H1 (cell line): ENCODE results near the gene ZNF738. TPM values are rescaled to one million over a fixed set of nuclear protein-coding genes. Genes with fewer than 3 reads are reported as not detected.

ENCODE experiments used
- CTCF ChIA-PET: fragments of 300-600 bp; sonication (Branson Sonifier 250); formaldehyde crosslinking; loops from one replicate; lab custom pipeline; 2021; ENCODE audit not compliant: partially characterized antibody; lab: Charles Lee
- POLR2A ChIA-PET: fragments of 300-600 bp; sonication (Branson Sonifier 250); formaldehyde crosslinking; loops from one replicate; lab custom pipeline; 2021; ENCODE audit warnings: inconsistent platforms; ENCODE audit not compliant: partially characterized antibody; lab: Charles Lee
- DNase-seq, 2 experiments: peaks; one replicate each; pipeline versions ENCODE4 v3.0.0 to v3.0.0-alpha.2; 2010 to 2022; ENCODE audit warnings: low spot score in 2 of 2, low read depth in 1 of 2, mixed read lengths in 1 of 2
- FAIRE-seq: peaks from 2 replicates; lab custom pipeline; 2011; peaks lifted over from hg19 to GRCh38; lab: Jason Lieb, UNC
- H2AFZ ChIP-seq: 2 replicates; pipeline ENCODE4 v1.8.1; 2012; ENCODE audit warnings: low read length, inconsistent platforms
- H2AK5ac ChIP-seq: 2 replicates; pipeline ENCODE4 v1.6.1; 2013; ENCODE audit warnings: low read depth, low read length
- H2BK120ac ChIP-seq: replicated peaks from 2 replicates; pipeline ENCODE3; 2013; ENCODE audit warnings: low read depth, low read length, inconsistent platforms
- H2BK12ac ChIP-seq: 2 replicates; pipeline ENCODE4 v1.6.1; 2013; ENCODE audit warnings: low read depth, low read length
- H2BK15ac ChIP-seq: 2 replicates; pipeline ENCODE4 v1.6.1; 2013; ENCODE audit warnings: low read length
- H2BK20ac ChIP-seq: 2 replicates; pipeline ENCODE4 v1.6.1; 2013; ENCODE audit warnings: low read length
- H2BK5ac ChIP-seq: 2 replicates; pipeline ENCODE4 v1.6.1; 2013; ENCODE audit warnings: low read depth, low read length
- H3K14ac ChIP-seq: 2 replicates; pipeline ENCODE4 v1.6.1; 2013; ENCODE audit warnings: inconsistent platforms; ENCODE audit not compliant: insufficient read length
- H3K18ac ChIP-seq: 2 replicates; pipeline ENCODE4 v1.6.1; 2013; ENCODE audit warnings: low read length; ENCODE audit errors: extremely low read depth
- H3K23ac ChIP-seq: 2 replicates; pipeline ENCODE4 v1.6.1; 2013; ENCODE audit warnings: inconsistent platforms; ENCODE audit not compliant: insufficient read length
- H3K23me2 ChIP-seq: 2 replicates; pipeline ENCODE4 v1.6.1; 2013; ENCODE audit warnings: low read depth, low read length
- H3K27ac ChIP-seq: 2 replicates; pipeline ENCODE4 v1.6.1; 2011; ENCODE audit warnings: low read depth, low read length, inconsistent platforms
- H3K27me3 ChIP-seq, 4 experiments: replicated peaks in 1 of 4; 1 replicate in 1 of 4; 2 replicates in 3 of 4; pipeline versions ENCODE4 v1.6.1 to v1.8.1; 2011 to 2013; ENCODE audit warnings: low read length in 3 of 4, mild to moderate bottlenecking in 3 of 4, inconsistent platforms in 2 of 4, mixed read lengths in 2 of 4, moderate library complexity in 1 of 4; ENCODE audit not compliant: control insufficient read depth in 3 of 4, insufficient read depth in 3 of 4; ENCODE audit errors: extremely low read depth in 1 of 4
- H3K36me3 ChIP-seq, 4 experiments: 2 replicates each; pipeline versions ENCODE4 v1.6.1 to v1.8.1; 2011 to 2013; ENCODE audit warnings: mild to moderate bottlenecking in 4 of 4, low read length in 3 of 4, moderate library complexity in 2 of 4, control low read depth in 1 of 4, inconsistent platforms in 1 of 4; ENCODE audit not compliant: insufficient read depth in 4 of 4, control insufficient read depth in 2 of 4
- H3K4ac ChIP-seq: replicated peaks from 2 replicates; pipeline ENCODE3; 2013; ENCODE audit warnings: low read length, low read depth, mixed read lengths, inconsistent platforms; ENCODE audit not compliant: insufficient read length
- H3K4me1 ChIP-seq, 4 experiments: replicated peaks in 1 of 4; 1 replicate in 1 of 4; 2 replicates in 3 of 4; pipeline versions ENCODE4 v1.6.1 to v1.8.1; 2011 to 2013; ENCODE audit warnings: low read length in 3 of 4, inconsistent platforms in 2 of 4, mixed read lengths in 1 of 4; ENCODE audit not compliant: insufficient read depth in 4 of 4, control insufficient read depth in 3 of 4
- H3K4me2 ChIP-seq, 2 experiments: 2 replicates each; pipeline versions ENCODE4 v1.6.1 to v1.8.1; 2011 to 2013; ENCODE audit warnings: low read depth in 2 of 2, low read length in 2 of 2, control low read depth in 1 of 2, inconsistent platforms in 1 of 2, mild to moderate bottlenecking in 1 of 2; ENCODE audit not compliant: insufficient read depth in 1 of 2
- H3K4me3 ChIP-seq, 4 experiments: fragments of 200-600, 300-600 bp in 1 of 4; sonication (generic), shearing (Covaris generic), sonication (Bioruptor Twin) in 1 of 4; 2 replicates each; pipeline versions ENCODE4 v1.5.1 to v1.8.1; 2011 to 2016; ENCODE audit warnings: low read length in 4 of 4, low read depth in 3 of 4, control low read depth in 2 of 4, inconsistent platforms in 2 of 4, mild to moderate bottlenecking in 2 of 4, mixed read lengths in 1 of 4, moderate library complexity in 1 of 4; ENCODE audit not compliant: insufficient read depth in 2 of 4; ENCODE audit errors: extremely low read depth in 1 of 4
- H3K56ac ChIP-seq: replicated peaks from 2 replicates; pipeline ENCODE3; 2013; ENCODE audit warnings: low read depth, mild to moderate bottlenecking, mixed read lengths, low read length, inconsistent platforms; ENCODE audit not compliant: insufficient read length
- H3K79me1 ChIP-seq: 2 replicates; pipeline ENCODE4 v1.6.1; 2013; ENCODE audit warnings: low read depth, low read length, control low read depth
- H3K79me2 ChIP-seq, 2 experiments: 2 replicates each; pipeline versions ENCODE4 v1.6.1 to v1.8.1; 2012 to 2013; ENCODE audit warnings: low read length in 2 of 2, mild to moderate bottlenecking in 2 of 2, inconsistent platforms in 1 of 2; ENCODE audit not compliant: insufficient read depth in 2 of 2, control insufficient read depth in 1 of 2
- H3K9ac ChIP-seq, 4 experiments: replicated peaks in 1 of 4; 1 replicate in 1 of 4; 2 replicates in 3 of 4; pipeline versions ENCODE4 v1.6.1 to v1.8.1; 2011 to 2013; ENCODE audit warnings: low read depth in 3 of 4, low read length in 3 of 4, control low read depth in 2 of 4, mild to moderate bottlenecking in 2 of 4, moderate library complexity in 2 of 4, inconsistent platforms in 1 of 4; ENCODE audit errors: extremely low read depth in 1 of 4
- H3K9me3 ChIP-seq, 2 experiments: 2 replicates each; pipeline versions ENCODE4 v1.6.1 to v1.8.1; 2012 to 2013; ENCODE audit warnings: mild to moderate bottlenecking in 2 of 2, moderate library complexity in 2 of 2, control low read depth in 1 of 2, inconsistent platforms in 1 of 2, low read depth in 1 of 2, low read length in 1 of 2, mixed read lengths in 1 of 2; ENCODE audit not compliant: insufficient read depth in 2 of 2
- H4K20me1 ChIP-seq, 2 experiments: replicated peaks in 1 of 2; 2 replicates each; pipeline versions ENCODE3 to v1.8.1; 2011 to 2013; ENCODE audit warnings: inconsistent platforms in 2 of 2, low read length in 2 of 2, mild to moderate bottlenecking in 1 of 2; ENCODE audit not compliant: insufficient read depth in 2 of 2, control insufficient read depth in 1 of 2
- H4K5ac ChIP-seq: 2 replicates; pipeline ENCODE4 v1.6.1; 2013; ENCODE audit warnings: low read length, low read depth, mixed read lengths, inconsistent platforms; ENCODE audit not compliant: insufficient read length
- H4K8ac ChIP-seq: 2 replicates; pipeline ENCODE4 v1.8.0; 2013; ENCODE audit warnings: mild to moderate bottlenecking, moderate library complexity, low read length, inconsistent platforms; ENCODE audit not compliant: insufficient read depth; ENCODE audit errors: extremely low read depth
- H4K91ac ChIP-seq: replicated peaks from 2 replicates; pipeline ENCODE3; 2013; ENCODE audit warnings: low read length, mixed read lengths, inconsistent platforms; ENCODE audit not compliant: insufficient read length
- BACH1 ChIP-seq: IDR thresholded peaks from 2 replicates; pipeline ENCODE4 v1.6.1; 2012; ENCODE audit warnings: low read length, improper control_type of control experiment
- BRCA1 ChIP-seq: IDR thresholded peaks from 2 replicates; pipeline ENCODE4 v1.6.1; 2012; ENCODE audit warnings: low read depth, low read length, improper control_type of control experiment
- SP1 ChIP-seq: IDR thresholded peaks from 2 replicates; pipeline ENCODE4 v1.6.1; 2011; ENCODE audit warnings: low read depth, low read length
- SUZ12 ChIP-seq: fragments of 200-600 bp; sonication (generic); IDR thresholded peaks from 2 replicates; pipeline ENCODE4 v1.6.1; 2012; ENCODE audit warnings: mild to moderate bottlenecking, inconsistent platforms, low read length, moderate library complexity, mixed read lengths
- WGBS, 2 experiments: shearing (Covaris generic) in 1 of 2; methylation state at CpG; one replicate each; pipeline versions ENCODE4 v1.1.6 to v1.1.7; 2013 to 2015; ENCODE audit warnings: low lambda C conversion rate in 2 of 2, mixed read lengths in 2 of 2, inconsistent platforms in 1 of 2, low coverage in 1 of 2, missing lambda C conversion rate in 1 of 2; ENCODE audit not compliant: insufficient replicate concordance in 2 of 2, insufficient coverage in 1 of 2, insufficient read length in 1 of 2; ENCODE audit errors: extremely low coverage in 1 of 2, missing lambda C conversion rate in 1 of 2; 5-methylcytosine and 5-hydroxymethylcytosine counted together
- polyA plus RNA-seq, 7 experiments: library from polyadenylated mRNA; depleted of rRNA in 3 of 7; stranded (reverse) in 5 of 7; unstranded in 2 of 7; fragments of >200 nt in 5 of 7; fragments of 200-250 nt in 2 of 7; gene quantifications; 1 replicate in 5 of 7; 2 replicates in 1 of 7; 4 replicates in 1 of 7; pipeline versions ENCODE4 v1.2.1 to v1.2.3, GENCODE V29; 2011 to 2013; ENCODE audit warnings: missing spikeins in 2 of 7, mixed read lengths in 2 of 7
- total RNA-seq: library from RNA; stranded (reverse); fragmentation: NEBNext Ultra II Directional; extraction: Animal tissue kit (Norgen Biotek cat#: 25700); gene quantifications from 2 replicates; pipeline ENCODE4 v1.2.1, GENCODE V29; 2021

Gene ZNF738
- total and polyA plus RNA-seq, 2 of the 8 experiments (the other 6 are each of a cell fraction or from before 2014, with no cell fraction given) = 78.1 to 148 TPM

DNA sequence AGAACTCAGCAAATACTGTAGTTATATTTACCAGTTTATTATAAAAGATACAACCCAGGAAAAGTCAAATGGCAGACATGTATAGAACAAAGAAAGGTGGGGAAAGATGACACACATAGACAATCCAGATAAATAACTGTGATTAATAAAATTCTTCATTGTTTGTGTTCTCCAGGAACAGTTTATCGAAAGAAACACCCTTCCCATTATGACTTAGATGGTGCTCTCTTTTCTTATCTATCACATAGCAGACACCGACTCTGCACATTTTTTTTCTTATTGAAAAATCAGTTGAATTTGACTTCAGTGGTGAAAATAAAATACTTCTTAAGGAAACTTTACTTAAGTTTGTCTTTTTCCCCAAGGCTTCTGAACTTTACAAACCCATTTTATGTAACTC lies 35.8 kb upstream of the ZNF738 start:
- TF ChIP-seq BACH1 = no peak
- no peak for TF ChIP-seq SUZ12
- TF ChIP-seq SP1 = no peak
- TF ChIP-seq BRCA1 = no peak
- TF ChIP-seq, all 59 proteins: peak for 0
- Histone ChIP-seq H3K23ac (no peak overlapping the region), H2BK5ac (no peak overlapping the region), H4K5ac (no peak overlapping the region), H3K27me3 (no peaks in the 10 kb centered on the region), H3K4me3 (no peak overlapping the region), H4K91ac (no peak overlapping the region), H3K4ac (no peak overlapping the region), H2AFZ (no peak overlapping the region), H3K79me1 (peaks cover 6% of the 10 kb centered on the region), H3K23me2 (no peaks in the 10 kb centered on the region), H3K79me2 (peaks cover 3 to 98% of the 10 kb centered on the region in 2 experiments; a peak in 3 of 4 replicates), H3K56ac (no peak overlapping the region), H2BK15ac (no peak overlapping the region), H3K9ac (no peak overlapping the region), H3K14ac (no peak overlapping the region), H2BK120ac (no peak overlapping the region), H3K4me1 (peaks cover 0 to 7% (median 3%) of the 10 kb centered on the region in 4 experiments; a peak in 3 of 7 replicates), H4K20me1 (peaks cover 0 to 7% of the 10 kb centered on the region in 2 experiments), H3K4me2 (no peak overlapping the region; a peak in 1 of 4 replicates), H2AK5ac (no peak overlapping the region), H4K8ac (no peak overlapping the region), H3K18ac (no peak overlapping the region), H3K27ac (no peak overlapping the region), H2BK20ac (no peak overlapping the region), H3K36me3 (peaks cover 0 to 19% (median 5%) of the 10 kb centered on the region in 4 experiments; a peak in 4 of 8 replicates), H3K9me3 (peaks cover 2 to 5% of the 10 kb centered on the region in 2 experiments; a peak in 1 of 4 replicates), H2BK12ac (no peak overlapping the region)
- DNase-seq = no peak
- no peak for FAIRE-seq
- POLR2A ChIA-PET = interaction anchor here (0.9 to 1.5 kb wide), 3 partner anchors 11 to 161 kb away, joined by 3 to 5 read pairs (median 4); partner anchors contain the start of gene ZNF738
- 84% methylated on average over 2 of the region's 2 CpGs; no CpG with 5 or more reads in 1 of the 2 experiments for WGBS, 2 experiments
- CTCF ChIA-PET = interaction anchor here (1.9 kb wide), 1 partner anchor 121 kb away, joined by 6 read pairs; no protein-coding TSS in a partner anchor
